ENCODE data around the gene TSKS.

The TSKS gene

GRCh38 chr19:49771674-49772139 is 8.6 kb upstream of the TSKS start:
- H3K27ac ChIP-seq = peak overlapping the region in 1 of 21 experiments; percentile 5

GRCh38 chr19:49770529-49770928 is 7.4 kb upstream of the TSKS start:
- H3K27ac ChIP-seq = no peak overlapping the region
- H3K4me3 ChIP-seq = no peak overlapping the region

More at GRCh38 chr19:49771674-49772139, 8.6 kb upstream of the TSKS start:
- no peak overlapping the region for H3K4me3 ChIP-seq

- H3K4me3 ChIP-seq = peak overlapping the region; percentile 59 to 89 (median 81)
- peak overlapping the region in 17 of 21 experiments; percentile 76 to 95 (median 92) for H3K27ac ChIP-seq
Observed at GRCh38 chr19:49767967-49768581, 5.0 kb upstream of the TSKS start.

- Histone ChIP-seq H3K27ac (peak overlapping the region; percentile 75 to 95 (median 91)), H3K4me3 (peak overlapping the region; percentile 59 to 89 (median 81))
Observed at GRCh38 chr19:49767381-49767780, 4.3 kb upstream of the TSKS start.

GRCh38 chr19:49766930-49767299 is 3.8 kb upstream of the TSKS start, which contains the start of gene AP2A1:
TSS of gene AP2A1 (plus strand) at chr19:49767001. CDS start at chr19:49767134, 133 bp downstream.
- peak within 1 kb of the TSS; percentile 59 to 89 (median 81) for H3K4me3 ChIP-seq
- H3K27ac ChIP-seq = peak within 1 kb of the TSS; percentile 75 to 95 (median 92)

GRCh38 chr19:49766007-49766929 is 3.2 kb upstream of the TSKS start:
- Histone ChIP-seq H3K4me3 (peak overlapping the region; percentile 59 to 89 (median 81)), H3K27ac (peak overlapping the region; percentile 59 to 95 (median 90))

GRCh38 chr19:49764341-49764740 is 1.2 kb upstream of the TSKS start:
- Histone ChIP-seq H3K4me3 (no peak overlapping the region), H3K27ac (peak overlapping the region in 1 of 21 experiments; percentile 84)

- H3K4me3 ChIP-seq = no peak overlapping the region
- peak overlapping the region in 13 of 21 experiments; percentile 2 to 78 (median 52) for H3K27ac ChIP-seq
Observed at GRCh38 chr19:49761625-49762311, 1.3 kb downstream of the TSKS start.

GRCh38 chr19:49761249-49761624 is 1.9 kb downstream of the TSKS start:
- no peak overlapping the region for H3K4me3 ChIP-seq
- H3K27ac ChIP-seq = peak overlapping the region in 13 of 21 experiments; percentile 2 to 78 (median 52)

- Histone ChIP-seq H3K4me3 (no peak overlapping the region), H3K27ac (no peak overlapping the region)
Observed at GRCh38 chr19:49758292-49758691, 4.8 kb downstream of the TSKS start.

GRCh38 chr19:49755956-49756355 is 7.2 kb downstream of the TSKS start:
- H3K4me3 ChIP-seq = no peak overlapping the region
- no peak overlapping the region for H3K27ac ChIP-seq

GRCh38 chr19:49752701-49753100 is 10.4 kb downstream of the TSKS start:
- H3K4me3 ChIP-seq = no peak overlapping the region
- H3K27ac ChIP-seq = no peak overlapping the region

GRCh38 chr19:49749771-49750170 is 13.3 kb downstream of the TSKS start:
- Histone ChIP-seq H3K27ac (no peak overlapping the region), H3K4me3 (no peak overlapping the region)

GRCh38 chr19:49749055-49749716 is 13.9 kb downstream of the TSKS start:
- no peak overlapping the region for H3K4me3 ChIP-seq
- H3K27ac ChIP-seq = no peak overlapping the region

GRCh38 chr19:49746206-49746958 is 16.7 kb downstream of the TSKS start:
- Histone ChIP-seq H3K27ac (no peak overlapping the region), H3K4me3 (no peak overlapping the region)

GRCh38 chr19:49744946-49745381 is 18.1 kb downstream of the TSKS start:
- H3K4me3 ChIP-seq = no peak overlapping the region
- H3K27ac ChIP-seq = no peak overlapping the region

GRCh38 chr19:49741210-49741844 is 21.8 kb downstream of the TSKS start:
- H3K27ac ChIP-seq = no peak overlapping the region
- no peak overlapping the region for H3K4me3 ChIP-seq

GRCh38 chr19:49739933-49740332 is 23.2 kb downstream of the TSKS start:
- no peak overlapping the region for H3K27ac ChIP-seq
- H3K4me3 ChIP-seq = no peak overlapping the region

Data from skin epidermis (tissue), 12 donors.